ENCODE results near the gene DNASE1L1.

DNASE1L1 gene

GRCh38 chrX:154401918-154402621, 7.0 kb downstream of the DNASE1L1 start:
- no peak for TF ChIP-seq CTCF (IDR thresholded peaks at IDR 0.05)

GRCh38 chrX:154401045-154401799, 7.8 kb downstream of the DNASE1L1 start:
- no peak for TF ChIP-seq CTCF (IDR thresholded peaks at IDR 0.05)

GRCh38 chrX:154399527-154400368, 9.3 kb downstream of the DNASE1L1 start:
- TF ChIP-seq CTCF (IDR thresholded peaks at IDR 0.05): no peak

- TF ChIP-seq CTCF (IDR thresholded peaks at IDR 0.05): peak; percentile 76
Measured at GRCh38 chrX:154398668-154399526, 10.2 kb downstream of the DNASE1L1 start.

- no peak for TF ChIP-seq CTCF (IDR thresholded peaks at IDR 0.05)
Measured at GRCh38 chrX:154397888-154398667, 11.0 kb downstream of the DNASE1L1 start, which contains the start of gene RPL10. Gene RPL10 (plus strand): TSS chrX:154398377. CDS start chrX:154398520, 143 bp downstream.

- no peak for TF ChIP-seq CTCF (IDR thresholded peaks at IDR 0.05)
Measured at GRCh38 chrX:154396973-154397887, 11.8 kb downstream of the DNASE1L1 start.
